ENCODE measurements around the gene ING4.
"Not testable (repeated sequence)": the region's sequence is repeated elsewhere in the genome, so short reads cannot be mapped to it uniquely, and the experiment has no call there.

Gene ING4

GRCh38 chr12:6662906-6663742, at the start of gene ING4:
TSS of gene ING4 (minus strand) at chr12:6663119. CDS start at chr12:6663101, 18 bp downstream.
- peak; percentile 96 for DNase-seq (ENCODE audit: low read depth)

GRCh38 chr12:6708960-6709394, 46.1 kb upstream of the ING4 start:
- no peak for DNase-seq (ENCODE audit: low read depth)

- not testable (repeated sequence) for DNase-seq (ENCODE audit: low read depth)
These were observed 45.4 kb upstream of the ING4 start for GRCh38 chr12:6708351-6708750.

- no peak for DNase-seq (ENCODE audit: low read depth)
These were observed 40.7 kb upstream of the ING4 start for GRCh38 chr12:6703631-6704030.

GRCh38 chr12:6701078-6701768, 38.3 kb upstream of the ING4 start:
- no peak for DNase-seq (ENCODE audit: low read depth)

GRCh38 chr12:6700646-6701051, 37.7 kb upstream of the ING4 start, which contains the start of gene PIANP:
TSS of gene PIANP (minus strand) at chr12:6700815. CDS start at chr12:6698061, 2,754 bp downstream.
- peak; percentile 19 for DNase-seq (ENCODE audit: low read depth)

GRCh38 chr12:6699989-6700645, 37.2 kb upstream of the ING4 start:
- no peak for DNase-seq (ENCODE audit: low read depth)

- DNase-seq (ENCODE audit: low read depth) = no peak
These were observed 36.5 kb upstream of the ING4 start for GRCh38 chr12:6699259-6699988.

GRCh38 chr12:6698352-6699046, 35.6 kb upstream of the ING4 start:
- no peak for DNase-seq (ENCODE audit: low read depth)

- no peak for DNase-seq (ENCODE audit: low read depth)
These were observed 34.8 kb upstream of the ING4 start for GRCh38 chr12:6697584-6698351.

GRCh38 chr12:6696690-6697583, 34.0 kb upstream of the ING4 start:
- DNase-seq (ENCODE audit: low read depth) = no peak

GRCh38 chr12:6695313-6696045, 32.6 kb upstream of the ING4 start:
- DNase-seq (ENCODE audit: low read depth) = no peak

GRCh38 chr12:6694701-6695100, 31.8 kb upstream of the ING4 start:
- DNase-seq (ENCODE audit: low read depth) = no peak

GRCh38 chr12:6693832-6694355, 31.0 kb upstream of the ING4 start:
- no peak for DNase-seq (ENCODE audit: low read depth)

GRCh38 chr12:6692888-6693287, 30.0 kb upstream of the ING4 start:
- DNase-seq (ENCODE audit: low read depth) = no peak

- no peak for DNase-seq (ENCODE audit: low read depth)
These were observed 28.6 kb upstream of the ING4 start for GRCh38 chr12:6691473-6691872.

GRCh38 chr12:6688999-6689882, 26.3 kb upstream of the ING4 start, which contains the start of gene ZNF384:
TSS of gene ZNF384 (minus strand) at chr12:6689375. CDS start at chr12:6679520, 9,855 bp downstream.
- peak; percentile 96 for DNase-seq (ENCODE audit: low read depth)

All from T-helper 22 cell (primary cell).